ENCODE data around the gene CEBPB.
A peak's percentile ranks its signal among the peaks of the same experiment; 100 is the strongest.
"Not testable (repeated sequence)": the region's sequence is repeated elsewhere in the genome, so short reads cannot be mapped to it uniquely, and the experiment has no call there.

Gene CEBPB

GRCh38 chr20:50192364-50193198 lies 2.0 kb downstream of the CEBPB start:
- DNase-seq (ENCODE audit: low read depth in 3 of 3): peak in 2 of 3 experiments; percentile 72 to 75

GRCh38 chr20:50193199-50193835 lies 2.7 kb downstream of the CEBPB start:
- DNase-seq (ENCODE audit: low read depth in 3 of 3): no peak

- no peak for DNase-seq (ENCODE audit: low read depth in 3 of 3)
Observed at GRCh38 chr20:50193836-50194421, 3.3 kb downstream of the CEBPB start.

GRCh38 chr20:50194422-50194830 lies 3.8 kb downstream of the CEBPB start:
- DNase-seq (ENCODE audit: low read depth in 3 of 3): no peak

GRCh38 chr20:50194831-50195523 lies 4.3 kb downstream of the CEBPB start:
- DNase-seq (ENCODE audit: low read depth in 3 of 3): no peak

GRCh38 chr20:50195524-50196120 lies 5.0 kb downstream of the CEBPB start:
- no peak for DNase-seq (ENCODE audit: low read depth in 3 of 3)

- DNase-seq (ENCODE audit: low read depth in 3 of 3): no peak
Observed at GRCh38 chr20:50196248-50196647, 5.6 kb downstream of the CEBPB start.

GRCh38 chr20:50196896-50197295 lies 6.3 kb downstream of the CEBPB start:
- DNase-seq (ENCODE audit: low read depth in 3 of 3): no peak

GRCh38 chr20:50197463-50198179 lies 7.0 kb downstream of the CEBPB start:
- DNase-seq (ENCODE audit: low read depth in 3 of 3): no peak

GRCh38 chr20:50198180-50198666 lies 7.6 kb downstream of the CEBPB start:
- no peak for DNase-seq (ENCODE audit: low read depth in 3 of 3)

- no peak for DNase-seq (ENCODE audit: low read depth in 3 of 3)
Observed at GRCh38 chr20:50198716-50199115, 8.1 kb downstream of the CEBPB start.

GRCh38 chr20:50199703-50200102 lies 9.1 kb downstream of the CEBPB start:
- no peak for DNase-seq (ENCODE audit: low read depth in 3 of 3)

- no peak for DNase-seq (ENCODE audit: low read depth in 3 of 3)
Observed at GRCh38 chr20:50200482-50201104, 10.0 kb downstream of the CEBPB start.

GRCh38 chr20:50201710-50202109 lies 11.1 kb downstream of the CEBPB start:
- not testable (repeated sequence) for DNase-seq (ENCODE audit: low read depth in 3 of 3)

GRCh38 chr20:50202677-50203076 lies 12.0 kb downstream of the CEBPB start:
- no peak for DNase-seq (ENCODE audit: low read depth in 3 of 3)

- no peak for DNase-seq (ENCODE audit: low read depth in 3 of 3)
Observed at GRCh38 chr20:50203951-50204937, 13.6 kb downstream of the CEBPB start.

GRCh38 chr20:50207026-50207425 lies 16.4 kb downstream of the CEBPB start:
- no peak for DNase-seq (ENCODE audit: low read depth in 3 of 3)

- DNase-seq (ENCODE audit: low read depth in 3 of 3): no peak
Observed at GRCh38 chr20:50208085-50208491, 17.5 kb downstream of the CEBPB start.

- not testable (repeated sequence) for DNase-seq (ENCODE audit: low read depth in 3 of 3)
Observed at GRCh38 chr20:50208815-50209214, 18.2 kb downstream of the CEBPB start.
